Stimulated activated CD4-positive, alpha-beta T cell treated with anti-CD3 and anti-CD28 coated beads, Interleukin-15, amount 100 ng/mL, for 48 hours (primary cell): ENCODE results near the gene TPX2.

Source experiments
- DNase-seq, 2 donors: peaks; one replicate each; pipeline ENCODE4 v3.0.0-alpha.2; 2020; ENCODE audit warnings: low read depth in 2 of 2

TPX2 gene, protein sequence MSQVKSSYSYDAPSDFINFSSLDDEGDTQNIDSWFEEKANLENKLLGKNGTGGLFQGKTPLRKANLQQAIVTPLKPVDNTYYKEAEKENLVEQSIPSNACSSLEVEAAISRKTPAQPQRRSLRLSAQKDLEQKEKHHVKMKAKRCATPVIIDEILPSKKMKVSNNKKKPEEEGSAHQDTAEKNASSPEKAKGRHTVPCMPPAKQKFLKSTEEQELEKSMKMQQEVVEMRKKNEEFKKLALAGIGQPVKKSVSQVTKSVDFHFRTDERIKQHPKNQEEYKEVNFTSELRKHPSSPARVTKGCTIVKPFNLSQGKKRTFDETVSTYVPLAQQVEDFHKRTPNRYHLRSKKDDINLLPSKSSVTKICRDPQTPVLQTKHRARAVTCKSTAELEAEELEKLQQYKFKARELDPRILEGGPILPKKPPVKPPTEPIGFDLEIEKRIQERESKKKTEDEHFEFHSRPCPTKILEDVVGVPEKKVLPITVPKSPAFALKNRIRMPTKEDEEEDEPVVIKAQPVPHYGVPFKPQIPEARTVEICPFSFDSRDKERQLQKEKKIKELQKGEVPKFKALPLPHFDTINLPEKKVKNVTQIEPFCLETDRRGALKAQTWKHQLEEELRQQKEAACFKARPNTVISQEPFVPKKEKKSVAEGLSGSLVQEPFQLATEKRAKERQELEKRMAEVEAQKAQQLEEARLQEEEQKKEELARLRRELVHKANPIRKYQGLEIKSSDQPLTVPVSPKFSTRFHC

DNA sequence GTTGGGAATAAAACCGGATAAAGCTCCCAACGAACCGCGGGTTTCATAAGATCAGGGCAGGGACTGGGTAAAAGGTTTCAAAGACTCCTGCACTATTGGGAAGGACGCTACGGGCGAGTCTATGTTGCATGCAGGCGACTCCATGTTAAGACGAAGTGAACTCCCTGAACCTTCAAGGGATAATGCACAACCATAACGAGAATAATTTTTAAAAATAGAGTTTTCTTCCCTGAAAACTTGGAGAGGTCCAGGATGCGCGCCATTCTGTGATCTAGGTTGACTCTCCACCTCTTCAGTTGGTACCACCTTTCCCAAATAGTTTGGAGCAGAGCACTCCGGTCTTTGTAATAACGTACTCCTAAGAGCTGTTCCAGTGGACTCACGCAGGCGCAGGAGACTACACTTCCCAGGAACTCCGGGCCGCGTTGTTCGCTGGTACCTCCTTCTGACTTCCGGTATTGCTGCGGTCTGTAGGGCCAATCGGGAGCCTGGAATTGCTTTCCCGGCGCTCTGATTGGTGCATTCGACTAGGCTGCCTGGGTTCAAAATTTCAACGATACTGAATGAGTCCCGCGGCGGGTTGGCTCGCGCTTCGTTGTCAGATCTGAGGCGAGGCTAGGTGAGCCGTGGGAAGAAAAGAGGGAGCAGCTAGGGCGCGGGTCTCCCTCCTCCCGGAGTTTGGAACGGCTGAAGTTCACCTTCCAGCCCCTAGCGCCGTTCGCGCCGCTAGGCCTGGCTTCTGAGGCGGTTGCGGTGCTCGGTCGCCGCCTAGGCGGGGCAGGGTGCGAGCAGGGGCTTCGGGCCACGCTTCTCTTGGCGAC is at the start of gene TPX2:
Gene TPX2, plus strand, starts transcription at position 562 of the 821 bp plus-strand sequence. CDS start 18,187 bp downstream, outside the sequence.
- peak; percentile 83 to 84 for DNase-seq

DNA sequence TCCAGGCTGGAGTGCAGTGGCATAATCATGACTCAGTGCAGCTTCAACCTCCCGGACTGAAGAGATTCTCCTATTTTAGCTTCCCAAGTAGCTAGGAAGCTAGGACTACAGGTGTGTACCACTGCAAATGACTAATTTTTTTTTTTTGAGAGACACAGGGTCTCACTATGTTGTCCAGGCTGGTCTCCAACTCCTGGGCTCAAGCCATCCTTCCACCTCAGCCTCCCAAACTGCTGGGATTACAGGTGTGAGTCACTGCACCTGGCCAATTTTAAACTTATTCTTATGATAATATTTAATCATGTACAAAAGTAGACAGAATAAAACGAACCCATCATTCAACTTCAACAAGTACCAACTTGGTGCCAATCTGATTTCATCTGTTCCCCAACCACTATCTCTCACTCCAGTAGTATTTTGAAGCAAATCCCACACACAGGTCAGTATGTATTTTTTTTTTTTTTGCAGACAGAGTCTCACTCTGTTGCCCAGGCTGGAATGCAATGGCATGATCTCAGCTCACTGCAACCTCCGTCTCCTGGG is 48.9 kb upstream of the TPX2 start:
- no peak for DNase-seq

DNA sequence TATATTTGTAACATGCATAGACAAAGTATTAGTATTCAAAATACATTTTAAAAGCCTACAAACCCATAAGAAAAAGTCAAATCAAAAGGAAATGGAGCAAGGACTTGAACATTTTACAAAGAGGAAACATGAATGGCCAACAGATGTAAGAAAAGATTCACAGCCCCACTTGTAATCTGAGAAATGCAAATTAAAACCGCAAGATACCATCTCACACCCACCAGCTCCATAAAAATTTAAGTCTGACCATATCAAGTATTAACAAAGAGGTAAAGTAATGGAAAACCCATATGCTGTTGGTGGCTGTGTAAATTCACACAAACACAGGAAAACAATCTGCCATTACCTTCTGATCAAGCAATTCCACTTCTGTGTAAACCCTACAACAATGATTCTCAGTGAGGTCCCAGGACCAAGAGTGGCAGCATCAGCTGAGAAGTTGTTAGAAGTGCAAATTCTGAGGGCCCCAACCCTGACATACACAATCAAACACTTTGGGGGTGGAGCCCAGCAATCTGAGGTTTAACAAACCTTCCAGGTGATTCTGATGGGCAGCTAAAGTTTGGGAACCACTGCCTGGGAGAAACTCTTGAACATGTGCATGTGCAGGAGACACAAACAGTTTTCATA is 47.3 kb upstream of the TPX2 start:
- no peak for DNase-seq

DNA sequence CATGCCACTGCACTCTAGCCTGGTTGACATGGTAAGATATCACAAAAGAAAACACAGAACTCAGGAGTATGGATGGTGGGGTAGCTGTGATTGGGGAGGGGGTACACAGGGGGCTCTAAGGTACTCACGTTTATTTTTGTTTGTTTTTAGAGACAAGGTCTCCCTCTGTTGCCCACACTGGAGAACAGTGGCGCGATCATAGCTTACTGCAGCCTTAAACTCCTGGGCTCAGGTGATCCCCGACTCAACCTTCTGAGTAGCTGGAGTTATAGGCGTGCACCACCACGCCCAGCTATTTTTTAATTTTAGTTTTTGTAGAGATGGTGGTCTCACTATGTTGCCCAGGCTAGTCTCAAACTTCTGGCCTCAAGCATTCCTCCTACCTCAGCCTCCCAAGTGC is 45.7 kb upstream of the TPX2 start:
- DNase-seq: no peak

DNA sequence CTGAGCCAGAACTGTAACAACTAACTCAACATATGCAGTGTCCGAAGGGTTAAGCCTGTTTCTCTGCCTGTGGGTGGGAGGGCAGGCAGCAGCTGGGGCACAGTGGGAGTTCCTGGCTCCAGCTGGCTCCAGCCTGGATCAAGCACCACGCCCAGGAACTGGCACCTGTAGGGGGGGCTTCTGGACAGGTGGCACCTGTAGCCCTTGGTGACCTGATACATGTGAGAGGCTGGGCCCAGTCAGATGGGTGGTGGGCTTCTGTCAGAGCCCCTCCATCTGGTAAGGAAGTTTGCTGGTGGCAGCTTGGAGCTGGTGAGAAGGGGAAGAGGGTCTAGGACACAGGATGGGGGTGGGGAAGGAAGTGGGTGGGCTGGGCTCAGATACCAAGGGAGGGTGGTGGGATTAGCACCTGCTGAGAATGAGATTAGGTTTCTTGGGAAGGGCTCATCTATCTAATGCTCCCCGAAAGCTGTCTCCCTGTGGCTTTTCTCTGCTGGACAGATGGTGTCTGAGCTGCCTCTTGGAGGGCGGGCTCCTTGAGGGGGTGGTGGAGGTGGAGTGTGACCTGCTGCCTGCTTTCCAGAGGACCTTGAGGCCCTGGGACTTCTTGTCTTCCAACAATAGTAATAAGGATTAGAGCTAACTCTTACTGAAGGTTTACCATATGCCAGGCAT is 45.0 kb upstream of the TPX2 start:
- DNase-seq: no peak

DNA sequence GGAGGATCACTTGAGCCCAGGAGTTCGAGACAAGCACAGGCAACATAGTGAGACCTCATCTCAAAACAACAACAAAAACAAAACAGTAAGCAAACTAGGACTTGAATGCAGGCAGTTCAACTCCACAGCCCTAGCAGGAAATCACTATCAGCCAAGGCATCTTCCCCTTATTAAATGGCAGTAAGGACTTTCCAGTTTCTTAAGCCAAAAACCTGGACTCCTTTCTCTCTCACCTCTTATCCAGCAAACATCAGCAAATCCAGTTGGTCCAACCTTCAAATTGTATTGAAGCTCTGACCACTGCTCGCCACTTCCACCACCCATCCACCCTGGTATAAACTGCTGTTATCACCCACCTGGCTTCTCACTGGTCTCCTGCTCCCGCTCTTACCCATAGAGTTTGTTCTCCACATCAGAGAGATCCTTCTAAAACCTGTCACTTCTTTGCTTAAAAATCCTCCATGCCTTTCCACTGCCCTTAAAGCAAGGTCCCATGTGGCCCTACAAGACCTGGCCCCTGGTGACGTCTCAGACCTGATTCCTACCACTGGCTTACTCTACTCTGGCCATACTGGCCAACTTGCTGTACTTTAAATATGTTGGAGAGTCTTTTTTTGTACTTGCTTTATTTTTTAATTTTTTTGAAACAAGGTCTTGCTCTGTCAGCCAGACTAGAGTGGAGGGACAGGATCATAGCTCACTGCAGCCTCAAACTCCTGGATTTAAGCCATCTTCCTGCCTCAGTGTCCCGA is 44.1 kb upstream of the TPX2 start:
- DNase-seq: no peak

DNA sequence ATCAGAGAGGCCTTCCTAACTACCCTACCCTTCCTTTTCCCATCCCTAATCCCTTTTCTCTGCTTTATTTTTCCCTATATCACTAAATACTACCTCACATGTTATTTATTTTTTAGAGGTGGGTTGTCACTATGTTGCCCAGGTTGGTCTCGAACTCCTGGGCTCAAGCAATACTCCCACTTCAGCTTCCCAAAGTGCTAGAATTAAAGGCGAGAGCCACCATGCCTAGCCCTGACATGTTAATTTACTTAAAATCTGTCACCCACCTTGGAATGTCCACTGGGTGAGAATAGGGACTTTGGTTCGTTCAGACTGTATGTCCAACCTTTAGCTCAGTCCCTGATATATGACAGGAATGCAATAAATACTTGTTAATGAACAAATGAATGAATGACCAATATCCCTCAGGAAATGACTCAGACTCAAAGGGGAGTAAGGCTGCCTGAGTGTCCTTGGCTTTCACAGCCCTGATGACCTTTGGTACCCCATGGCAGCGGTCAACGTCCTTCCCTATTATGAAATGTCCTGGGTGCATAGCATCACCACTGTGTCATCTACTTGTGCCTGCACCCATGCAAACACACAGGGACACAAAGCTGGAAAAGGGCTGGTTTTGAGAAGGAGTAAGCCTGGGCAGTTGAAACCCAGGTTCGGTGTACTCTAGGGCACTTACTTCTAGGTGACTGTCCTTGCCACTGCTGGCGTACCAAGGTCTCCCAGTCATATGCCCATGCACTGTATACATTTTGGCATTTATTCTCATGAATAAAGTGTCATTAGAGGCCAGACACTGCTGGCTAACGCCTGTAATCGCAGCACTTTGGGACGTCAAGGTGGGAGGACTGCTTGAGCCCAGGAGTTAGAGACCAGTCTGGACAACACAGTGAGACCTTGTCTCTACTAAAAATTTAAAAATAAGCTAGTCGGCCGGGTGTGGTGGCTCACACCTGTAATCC is 43.0 kb upstream of the TPX2 start:
- DNase-seq: no peak

DNA sequence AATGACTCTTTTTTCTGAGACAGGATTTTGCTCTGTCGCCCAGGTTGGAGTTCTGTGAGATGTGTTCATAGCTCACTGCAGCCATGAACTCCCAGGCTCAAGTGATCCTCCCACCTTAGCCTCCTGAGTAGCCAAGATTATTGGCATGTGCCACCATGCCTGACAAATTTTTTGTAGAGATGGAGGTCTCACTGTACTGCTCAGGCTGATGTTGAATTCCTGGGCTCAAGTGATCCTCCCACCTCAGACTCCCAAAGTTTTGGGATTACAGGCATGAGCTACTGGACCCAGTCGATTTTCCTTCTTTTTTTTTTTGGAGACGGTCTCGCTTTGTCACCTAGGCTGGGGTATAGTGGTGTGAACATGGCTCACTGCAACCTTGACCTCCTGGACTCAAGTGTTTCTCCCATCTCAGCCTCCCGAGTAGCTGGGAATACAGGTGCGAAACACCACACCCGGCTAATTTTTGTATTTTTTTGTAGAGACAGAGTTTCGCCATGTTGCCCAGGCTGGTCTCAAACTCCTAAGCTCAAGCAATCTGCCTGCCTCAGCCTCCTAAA is 40.8 kb upstream of the TPX2 start:
- no peak for DNase-seq

DNA sequence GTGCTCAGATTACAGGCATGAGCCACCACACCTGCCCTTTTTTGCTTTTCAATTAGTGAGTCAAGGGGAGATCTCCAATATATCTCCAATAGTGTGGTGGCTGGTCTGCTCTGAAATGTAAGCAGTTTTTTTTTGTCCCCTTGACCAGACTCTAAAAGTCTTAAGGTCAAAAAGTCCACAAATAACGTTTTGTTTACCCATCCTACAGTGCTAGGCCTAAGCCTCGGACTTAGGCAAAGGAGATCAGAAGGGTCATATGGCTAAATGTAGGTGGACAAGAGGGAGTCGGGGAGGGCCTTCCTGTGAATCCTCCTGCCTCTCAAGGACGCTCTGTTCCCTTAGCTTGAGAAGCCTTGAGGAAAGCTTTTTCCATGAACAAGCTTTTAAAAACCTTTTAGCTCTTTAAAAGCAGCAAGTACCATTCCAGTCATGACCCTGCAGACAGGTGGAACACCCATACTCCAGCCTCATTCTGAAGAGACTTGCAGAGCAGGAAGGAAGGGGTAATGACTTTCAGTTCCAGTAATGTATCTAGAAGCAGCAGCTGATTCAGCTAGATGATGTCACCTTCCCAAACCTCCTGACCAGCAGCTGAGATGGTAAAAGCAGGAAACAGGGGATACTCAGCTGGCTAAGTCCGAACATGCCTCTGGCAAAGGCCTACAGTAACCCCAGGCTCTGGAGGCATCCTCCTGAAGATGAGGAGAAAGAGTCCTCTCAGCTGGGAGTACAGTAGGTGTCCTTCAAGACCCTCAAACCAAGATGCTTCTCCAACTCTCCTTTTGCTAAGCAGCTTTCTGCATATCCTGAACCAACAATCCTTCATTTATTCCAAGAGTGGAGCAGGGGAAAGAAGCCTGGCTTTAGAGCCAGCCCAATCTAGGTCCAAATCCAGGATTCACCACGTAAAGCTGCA is 40.0 kb upstream of the TPX2 start:
- no peak for DNase-seq

DNA sequence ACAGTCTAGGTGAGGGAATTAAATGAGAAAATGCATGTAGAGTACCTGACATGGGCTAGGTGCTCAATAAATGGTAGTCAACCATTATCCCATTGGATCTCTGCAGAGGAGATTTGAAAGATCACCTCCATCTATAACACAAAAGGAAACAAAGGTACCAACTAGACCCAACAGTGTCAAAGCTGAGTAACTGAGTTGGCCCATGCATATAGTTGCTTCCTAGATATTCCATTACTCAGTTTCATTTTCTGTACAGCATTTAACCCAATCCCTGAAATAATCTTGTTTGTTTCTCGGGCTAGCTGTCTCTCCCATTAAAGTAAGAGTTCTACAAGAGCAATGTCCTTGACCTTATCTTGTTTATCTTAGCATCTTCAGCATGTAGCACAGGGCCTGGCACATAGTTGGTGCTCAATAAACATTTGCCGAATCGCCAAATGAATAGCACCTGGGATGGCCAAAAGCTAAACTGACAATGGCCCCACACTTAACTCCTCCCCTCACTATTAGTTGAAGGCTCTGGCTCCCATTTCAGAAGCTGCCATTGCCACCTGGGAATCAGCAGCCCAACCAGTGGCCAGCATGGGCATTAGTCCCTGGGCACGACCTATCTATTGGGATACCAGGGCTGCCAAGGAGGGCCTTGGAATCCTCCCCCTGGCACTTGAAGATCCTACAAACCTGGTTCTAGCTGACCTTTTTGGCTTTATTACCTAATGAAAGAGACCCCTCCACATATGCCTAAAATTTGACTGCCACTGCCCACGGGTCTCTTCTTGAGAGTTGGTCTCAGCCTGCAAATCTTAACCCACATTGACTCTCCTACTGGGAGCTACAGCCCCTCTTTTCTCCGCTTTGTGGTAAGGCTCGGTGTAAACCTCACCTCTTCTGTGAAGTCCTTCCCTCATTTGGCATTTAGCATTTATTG is 39.0 kb upstream of the TPX2 start:
- no peak for DNase-seq

DNA sequence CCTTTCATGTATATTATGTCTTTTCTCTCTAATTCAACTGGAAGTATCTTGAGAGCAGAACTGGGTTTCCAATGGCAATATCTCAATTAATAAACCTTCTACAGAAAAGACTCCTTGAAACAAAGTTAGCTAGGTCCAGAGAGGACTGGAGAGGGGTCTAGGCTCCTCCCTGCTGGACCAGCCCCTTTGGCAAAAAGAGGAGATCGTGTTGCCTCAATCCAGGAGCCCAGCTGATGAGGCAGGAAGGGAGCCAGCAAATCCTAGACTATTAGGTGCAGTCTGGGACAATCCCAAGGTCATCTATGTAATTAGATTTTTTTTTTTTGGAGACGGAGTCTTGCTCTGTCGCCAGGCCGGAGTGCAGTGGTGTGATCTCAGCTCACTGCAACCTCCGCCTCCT is 38.3 kb upstream of the TPX2 start:
- DNase-seq: no peak

DNA sequence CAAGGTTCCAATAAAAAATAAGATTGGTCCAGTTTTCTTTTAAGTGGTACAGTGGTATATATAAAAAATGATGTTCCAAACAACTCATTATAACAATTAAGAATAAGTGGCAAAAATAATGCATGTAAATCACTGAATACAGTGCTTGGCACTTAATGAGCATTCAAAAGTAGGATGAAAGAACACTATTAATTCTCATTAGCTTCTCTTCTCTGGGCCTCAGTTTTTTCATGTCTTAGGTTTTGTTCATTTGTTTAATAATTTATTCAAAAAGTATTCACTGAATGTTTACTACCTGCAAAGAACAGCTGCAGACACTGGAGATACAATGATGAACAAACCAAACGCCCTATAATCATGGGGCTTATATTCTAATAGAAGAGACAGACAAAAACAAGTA is 37.5 kb upstream of the TPX2 start:
- DNase-seq: no peak

DNA sequence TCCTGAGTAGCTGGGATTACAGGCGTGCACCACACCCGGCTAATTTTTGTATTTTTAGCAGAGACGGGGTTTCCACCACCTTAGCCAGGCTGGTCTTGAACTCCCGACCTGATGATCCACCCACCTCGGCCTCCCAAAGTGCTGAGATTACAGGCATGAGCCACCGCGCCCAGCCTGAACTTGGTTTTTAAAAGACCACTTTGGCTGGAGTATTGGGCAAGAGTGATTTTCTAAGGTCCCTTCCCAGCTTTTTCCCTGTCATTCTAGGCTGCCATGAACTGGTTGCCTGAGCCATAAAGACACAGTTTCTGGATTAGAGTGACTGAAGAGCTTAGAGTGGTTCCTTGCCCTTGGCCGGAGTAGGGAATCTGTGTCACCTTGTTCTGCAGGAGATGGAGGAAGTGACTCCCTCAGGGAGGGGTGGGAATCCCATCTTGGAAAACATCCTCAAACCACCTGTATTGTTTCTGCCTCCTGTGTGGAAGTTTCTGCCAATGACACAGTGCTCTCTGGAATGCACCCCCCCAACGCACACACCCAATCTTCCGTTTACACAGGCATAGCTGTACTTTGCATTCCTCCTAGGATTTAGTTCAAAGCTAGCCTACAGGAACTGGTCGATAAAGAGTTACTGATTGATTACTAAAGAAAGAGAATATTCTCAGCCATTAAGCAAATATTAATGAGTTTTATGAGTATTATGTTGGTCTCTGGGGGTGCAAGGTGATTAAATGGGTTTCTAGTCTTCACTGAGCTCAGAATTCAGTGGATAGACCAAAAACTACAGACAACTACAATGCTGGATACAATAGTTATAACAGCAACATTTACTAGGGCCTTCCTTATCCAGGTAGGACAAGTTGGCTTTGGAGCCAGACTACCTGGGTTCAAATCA is 34.6 kb upstream of the TPX2 start:
- no peak for DNase-seq

DNA sequence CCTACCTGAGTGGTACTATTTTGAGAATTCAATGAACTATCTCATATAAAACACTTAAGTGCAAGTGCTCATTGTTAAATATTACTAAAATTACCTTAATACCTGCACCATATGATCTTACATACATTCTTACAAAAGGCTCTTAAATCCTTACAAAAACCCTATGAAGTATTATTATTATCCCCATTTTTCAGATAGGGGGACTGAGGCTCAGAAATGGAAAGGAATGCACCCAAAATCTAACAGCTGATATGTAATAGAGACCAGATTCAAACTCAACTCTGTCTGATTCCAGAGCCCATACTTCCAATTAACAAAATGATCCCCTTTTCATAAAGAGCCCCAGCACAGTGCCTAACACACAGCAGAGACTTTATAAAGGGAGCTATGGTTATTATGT is 33.9 kb upstream of the TPX2 start:
- no peak for DNase-seq
